ENCODE results near the gene ZNRF3.

DNA sequence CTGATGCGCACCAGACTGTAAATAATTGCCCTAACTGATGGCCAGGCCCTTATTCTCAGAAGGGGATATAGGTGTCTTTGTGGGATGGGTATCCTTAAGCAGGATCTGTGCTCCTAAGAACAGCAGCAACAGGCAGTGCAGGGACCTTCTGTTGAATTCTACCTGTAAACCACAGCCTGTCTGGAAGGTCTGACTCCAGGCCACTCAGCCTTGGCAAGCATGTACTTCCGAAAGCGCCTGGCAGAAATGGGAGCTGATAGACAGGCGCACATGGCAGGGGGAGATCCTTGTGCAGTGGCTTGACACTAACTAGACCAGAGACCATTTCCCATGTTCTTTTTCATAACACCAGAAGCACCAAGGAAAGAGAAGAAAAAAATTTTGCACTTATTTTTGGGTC lies 119.2 kb downstream of the ZNRF3 start:
- TF ChIP-seq, protein P1, sequence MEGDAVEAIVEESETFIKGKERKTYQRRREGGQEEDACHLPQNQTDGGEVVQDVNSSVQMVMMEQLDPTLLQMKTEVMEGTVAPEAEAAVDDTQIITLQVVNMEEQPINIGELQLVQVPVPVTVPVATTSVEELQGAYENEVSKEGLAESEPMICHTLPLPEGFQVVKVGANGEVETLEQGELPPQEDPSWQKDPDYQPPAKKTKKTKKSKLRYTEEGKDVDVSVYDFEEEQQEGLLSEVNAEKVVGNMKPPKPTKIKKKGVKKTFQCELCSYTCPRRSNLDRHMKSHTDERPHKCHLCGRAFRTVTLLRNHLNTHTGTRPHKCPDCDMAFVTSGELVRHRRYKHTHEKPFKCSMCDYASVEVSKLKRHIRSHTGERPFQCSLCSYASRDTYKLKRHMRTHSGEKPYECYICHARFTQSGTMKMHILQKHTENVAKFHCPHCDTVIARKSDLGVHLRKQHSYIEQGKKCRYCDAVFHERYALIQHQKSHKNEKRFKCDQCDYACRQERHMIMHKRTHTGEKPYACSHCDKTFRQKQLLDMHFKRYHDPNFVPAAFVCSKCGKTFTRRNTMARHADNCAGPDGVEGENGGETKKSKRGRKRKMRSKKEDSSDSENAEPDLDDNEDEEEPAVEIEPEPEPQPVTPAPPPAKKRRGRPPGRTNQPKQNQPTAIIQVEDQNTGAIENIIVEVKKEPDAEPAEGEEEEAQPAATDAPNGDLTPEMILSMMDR (IDR thresholded peaks at IDR 0.05), result no peak
- no peak for TF ChIP-seq EZH2 (IDR thresholded peaks at IDR 0.05)
- TF ChIP-seq EZH2phosphoT487 (IDR thresholded peaks at IDR 0.05), result no peak
